ENCODE measurements around the gene NCR2. TPM values are rescaled to one million over a fixed set of nuclear protein-coding genes. Genes with fewer than 3 reads are reported as not detected.

Gene NCR2
- total and polyA plus RNA-seq, 4 donors: not detected

DNA sequence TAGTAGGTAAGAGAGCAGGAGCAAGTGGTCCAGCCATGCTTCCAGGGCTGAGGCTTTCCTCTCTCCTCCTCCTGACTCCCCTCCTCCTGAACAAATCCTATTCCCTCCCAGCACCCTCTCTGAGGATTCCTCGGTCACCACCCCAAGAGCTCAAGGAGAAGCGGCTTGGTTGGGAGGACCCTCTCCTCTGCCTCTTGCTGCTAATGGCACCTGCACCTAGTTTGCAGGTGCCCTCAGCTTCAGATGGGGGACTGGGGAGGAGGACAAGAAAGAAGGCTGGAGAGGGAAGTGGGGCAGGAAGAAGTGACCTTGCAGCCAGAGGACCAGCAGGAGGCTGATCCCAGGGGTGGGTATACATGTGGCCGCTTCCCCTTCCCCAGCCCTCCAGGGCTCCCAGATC is 17.5 kb downstream of the NCR2 start:
- no peak overlapping the region for H3K4me3 ChIP-seq (ENCODE audit: low read depth, low read length)

GRCh38 chr6:41353333-41353732 is 17.9 kb downstream of the NCR2 start:
- Histone ChIP-seq H3K36me3 (ENCODE audit: control insufficient read depth, insufficient read depth, low read length) (no peaks in the 10 kb centered on the region), H3K27ac (ENCODE audit: low read depth, low read length) (no peak overlapping the region)

More for the DNA sequence above, 17.5 kb downstream of the NCR2 start:
- Histone ChIP-seq H3K4me1 (ENCODE audit: control insufficient read depth, insufficient read depth, low read length) (no peaks in the 10 kb centered on the region), H3K9me3 (ENCODE audit: control insufficient read depth, insufficient read depth, low read length) (peaks cover 3% of the 10 kb centered on the region), H3K36me3 (ENCODE audit: control insufficient read depth, insufficient read depth, low read length) (no peaks in the 10 kb centered on the region), H3K27me3 (ENCODE audit: control insufficient read depth, insufficient read depth, low read length) (peaks cover 7% of the 10 kb centered on the region), H3K27ac (ENCODE audit: low read depth, low read length) (no peak overlapping the region)
- WGBS (ENCODE audit: insufficient coverage): 100% methylated on average over 1 of the region's 3 CpGs
- no peak for DNase-seq (ENCODE audit: low read depth in 4 of 6, low spot score in 6 of 6)

GRCh38 chr6:41355952-41356351 is 20.5 kb downstream of the NCR2 start:
- H3K4me1 ChIP-seq (ENCODE audit: control insufficient read depth, insufficient read depth, low read length): no peaks in the 10 kb centered on the region
- no peak for DNase-seq (ENCODE audit: low read depth in 4 of 6, low spot score in 6 of 6)
- H3K36me3 ChIP-seq (ENCODE audit: control insufficient read depth, insufficient read depth, low read length): no peaks in the 10 kb centered on the region
- no peak overlapping the region for H3K27ac ChIP-seq (ENCODE audit: low read depth, low read length)
- peaks cover 4% of the 10 kb centered on the region for H3K27me3 ChIP-seq (ENCODE audit: control insufficient read depth, insufficient read depth, low read length)
- WGBS (ENCODE audit: insufficient coverage): 75% methylated on average over 3 of the region's 4 CpGs
- no peak overlapping the region for H3K4me3 ChIP-seq (ENCODE audit: low read depth, low read length)
- H3K9me3 ChIP-seq (ENCODE audit: control insufficient read depth, insufficient read depth, low read length): peaks cover 4% of the 10 kb centered on the region

More at GRCh38 chr6:41353333-41353732, 17.9 kb downstream of the NCR2 start:
- H3K27me3 ChIP-seq (ENCODE audit: control insufficient read depth, insufficient read depth, low read length): peaks cover 7% of the 10 kb centered on the region
- 59% methylated on average over 2 of the region's 3 CpGs for WGBS (ENCODE audit: insufficient coverage)
- peaks cover 3% of the 10 kb centered on the region for H3K9me3 ChIP-seq (ENCODE audit: control insufficient read depth, insufficient read depth, low read length)
- DNase-seq (ENCODE audit: low read depth in 4 of 6, low spot score in 6 of 6): no peak
- H3K4me1 ChIP-seq (ENCODE audit: control insufficient read depth, insufficient read depth, low read length): no peaks in the 10 kb centered on the region
- no peak overlapping the region for H3K4me3 ChIP-seq (ENCODE audit: low read depth, low read length)

DNA sequence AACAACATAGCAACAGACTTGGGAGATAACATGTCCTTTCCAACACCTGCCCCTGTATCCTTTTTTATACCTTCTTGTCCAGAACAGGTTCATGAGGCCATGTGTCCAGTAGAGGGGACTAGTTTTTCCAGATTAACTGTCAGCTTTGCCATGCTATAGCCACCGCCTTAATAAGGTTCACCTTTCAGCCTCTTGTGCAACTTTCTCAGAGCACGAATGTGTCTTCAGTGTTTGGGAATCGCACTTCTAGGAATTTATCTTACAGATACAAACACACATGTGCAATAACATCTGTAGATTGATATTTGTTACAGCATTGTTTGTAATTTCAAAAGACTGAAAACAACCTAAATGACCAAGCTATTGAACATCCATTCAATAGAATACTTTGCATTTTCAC is 21.4 kb downstream of the NCR2 start:
- Histone ChIP-seq H3K27me3 (ENCODE audit: control insufficient read depth, insufficient read depth, low read length) (peaks cover 4% of the 10 kb centered on the region), H3K4me1 (ENCODE audit: control insufficient read depth, insufficient read depth, low read length) (no peaks in the 10 kb centered on the region)
- no CpG with 5 or more reads among the region's 3 CpGs for WGBS (ENCODE audit: insufficient coverage)

DNA sequence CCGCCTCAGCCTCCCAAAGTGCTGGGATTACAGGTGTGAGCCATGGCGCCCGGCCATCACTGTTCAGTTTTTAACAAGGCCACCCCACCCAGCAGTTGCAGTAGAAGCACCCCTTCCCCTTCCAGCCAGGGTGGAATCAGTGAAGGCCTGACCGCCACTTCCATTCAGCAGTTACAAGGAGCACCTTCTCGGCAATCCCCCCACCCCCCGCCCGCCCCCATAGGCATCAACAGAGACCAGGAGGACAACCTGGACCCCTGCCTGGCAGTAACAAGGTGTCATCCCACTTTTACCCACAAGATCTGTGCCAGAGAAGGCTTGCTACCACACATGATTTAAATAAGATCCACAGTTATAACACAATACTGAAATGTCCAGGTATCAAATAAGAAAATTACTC is 23.1 kb downstream of the NCR2 start:
- no peak for DNase-seq (ENCODE audit: low read depth in 4 of 6, low spot score in 6 of 6)
- peaks cover 2% of the 10 kb centered on the region for H3K27me3 ChIP-seq (ENCODE audit: control insufficient read depth, insufficient read depth, low read length)
- no peaks in the 10 kb centered on the region for H3K36me3 ChIP-seq (ENCODE audit: control insufficient read depth, insufficient read depth, low read length)
- no peak overlapping the region for H3K4me3 ChIP-seq (ENCODE audit: low read depth, low read length)
- 93% methylated on average over 6 of the region's 7 CpGs for WGBS (ENCODE audit: insufficient coverage)
- no peak overlapping the region for H3K27ac ChIP-seq (ENCODE audit: low read depth, low read length)
- peaks cover 6% of the 10 kb centered on the region for H3K9me3 ChIP-seq (ENCODE audit: control insufficient read depth, insufficient read depth, low read length)
- no peaks in the 10 kb centered on the region for H3K4me1 ChIP-seq (ENCODE audit: control insufficient read depth, insufficient read depth, low read length)

More for the DNA sequence above, 21.4 kb downstream of the NCR2 start:
- no peaks in the 10 kb centered on the region for H3K36me3 ChIP-seq (ENCODE audit: control insufficient read depth, insufficient read depth, low read length)
- H3K27ac ChIP-seq (ENCODE audit: low read depth, low read length): no peak overlapping the region
- DNase-seq (ENCODE audit: low read depth in 4 of 6, low spot score in 6 of 6): no peak
- H3K9me3 ChIP-seq (ENCODE audit: control insufficient read depth, insufficient read depth, low read length): peaks cover 6% of the 10 kb centered on the region
- no peak overlapping the region for H3K4me3 ChIP-seq (ENCODE audit: low read depth, low read length)

DNA sequence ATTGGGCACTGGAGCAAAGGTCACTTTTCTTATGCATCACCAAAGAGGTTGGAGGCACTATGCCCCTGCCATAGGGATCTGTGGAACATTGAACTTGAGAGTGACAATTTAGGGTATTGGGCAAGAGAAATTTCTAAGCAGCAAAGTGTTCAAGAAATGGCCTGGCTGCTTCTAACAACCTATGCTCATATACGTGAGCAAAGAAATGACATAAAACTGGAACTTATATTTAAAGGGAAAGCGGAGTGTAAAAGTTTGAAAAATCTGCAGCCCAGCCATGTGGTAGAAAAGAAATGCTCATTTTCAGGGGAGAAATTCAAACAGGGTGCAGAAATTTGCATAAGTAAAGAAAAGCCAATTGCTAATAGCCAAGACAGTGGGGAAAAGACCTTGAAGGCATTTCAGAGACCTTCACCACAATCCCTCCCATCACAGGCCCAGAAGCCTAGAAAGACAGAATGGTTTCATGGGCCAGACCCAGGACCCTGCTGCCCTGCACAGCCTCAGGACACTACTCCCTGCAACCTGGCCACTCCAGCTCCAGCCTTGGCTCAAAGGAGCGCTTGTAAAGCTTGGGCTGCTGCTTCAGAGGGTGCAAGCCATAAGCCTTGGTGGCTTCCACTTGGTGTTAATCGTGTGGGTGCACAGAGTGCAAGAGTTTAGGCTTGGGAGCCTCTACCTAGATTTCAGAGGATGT is 24.4 kb downstream of the NCR2 start:
- no peak for DNase-seq (ENCODE audit: low read depth in 4 of 6, low spot score in 6 of 6)

GRCh38 chr6:41360314-41360685 is 24.9 kb downstream of the NCR2 start:
- Histone ChIP-seq H3K27me3 (ENCODE audit: control insufficient read depth, insufficient read depth, low read length) (peaks cover 5% of the 10 kb centered on the region), H3K4me3 (ENCODE audit: low read depth, low read length) (no peak overlapping the region), H3K36me3 (ENCODE audit: control insufficient read depth, insufficient read depth, low read length) (no peaks in the 10 kb centered on the region), H3K27ac (ENCODE audit: low read depth, low read length) (no peak overlapping the region), H3K4me1 (ENCODE audit: control insufficient read depth, insufficient read depth, low read length) (no peaks in the 10 kb centered on the region), H3K9me3 (ENCODE audit: control insufficient read depth, insufficient read depth, low read length) (peaks cover 6% of the 10 kb centered on the region)
- WGBS (ENCODE audit: insufficient coverage): 79% methylated on average over 2 of the region's 2 CpGs
- DNase-seq (ENCODE audit: low read depth in 4 of 6, low spot score in 6 of 6): no peak

More for the DNA sequence above, 24.4 kb downstream of the NCR2 start:
- no peak overlapping the region for H3K4me3 ChIP-seq (ENCODE audit: low read depth, low read length)
- WGBS (ENCODE audit: insufficient coverage): 64% methylated on average over 3 of the region's 4 CpGs
- no peak overlapping the region for H3K27ac ChIP-seq (ENCODE audit: low read depth, low read length)
- peaks cover 6% of the 10 kb centered on the region for H3K9me3 ChIP-seq (ENCODE audit: control insufficient read depth, insufficient read depth, low read length)
- peaks cover 2% of the 10 kb centered on the region for H3K27me3 ChIP-seq (ENCODE audit: control insufficient read depth, insufficient read depth, low read length)
- no peaks in the 10 kb centered on the region for H3K36me3 ChIP-seq (ENCODE audit: control insufficient read depth, insufficient read depth, low read length)
- no peaks in the 10 kb centered on the region for H3K4me1 ChIP-seq (ENCODE audit: control insufficient read depth, insufficient read depth, low read length)

GRCh38 chr6:41366150-41366549 is 30.7 kb downstream of the NCR2 start:
- Histone ChIP-seq H3K4me3 (ENCODE audit: low read depth, low read length) (no peak overlapping the region), H3K27ac (ENCODE audit: low read depth, low read length) (no peak overlapping the region), H3K36me3 (ENCODE audit: control insufficient read depth, insufficient read depth, low read length) (no peaks in the 10 kb centered on the region), H3K4me1 (ENCODE audit: control insufficient read depth, insufficient read depth, low read length) (peaks cover 8% of the 10 kb centered on the region), H3K27me3 (ENCODE audit: control insufficient read depth, insufficient read depth, low read length) (peaks cover 40% of the 10 kb centered on the region), H3K9me3 (ENCODE audit: control insufficient read depth, insufficient read depth, low read length) (no peaks in the 10 kb centered on the region)
- 88% methylated on average over 5 of the region's 7 CpGs for WGBS (ENCODE audit: insufficient coverage)
- DNase-seq (ENCODE audit: low read depth in 4 of 6, low spot score in 6 of 6): no peak

DNA sequence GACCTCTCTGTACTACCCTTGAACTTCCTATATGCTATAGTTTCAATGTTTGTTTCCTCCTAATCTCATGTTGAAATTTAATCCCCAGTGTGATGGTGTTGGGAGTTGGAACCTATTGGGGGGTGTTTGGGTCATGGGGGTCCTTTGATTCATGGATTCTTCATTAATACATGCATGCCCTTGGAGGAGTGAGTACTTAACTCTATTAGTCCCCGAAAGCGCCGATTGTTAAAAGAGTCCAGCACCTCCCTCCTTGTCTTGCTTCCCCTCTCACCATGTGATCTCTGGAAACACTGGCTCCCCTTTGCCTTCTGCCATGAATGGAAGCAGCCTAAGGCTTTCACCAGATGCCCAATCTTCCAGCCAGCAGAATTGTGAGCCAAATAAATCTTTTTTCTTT is 31.7 kb downstream of the NCR2 start:
- Histone ChIP-seq H3K36me3 (ENCODE audit: control insufficient read depth, insufficient read depth, low read length) (no peaks in the 10 kb centered on the region), H3K4me1 (ENCODE audit: control insufficient read depth, insufficient read depth, low read length) (peaks cover 17% of the 10 kb centered on the region), H3K27ac (ENCODE audit: low read depth, low read length) (no peak overlapping the region), H3K27me3 (ENCODE audit: control insufficient read depth, insufficient read depth, low read length) (peaks cover 49% of the 10 kb centered on the region), H3K9me3 (ENCODE audit: control insufficient read depth, insufficient read depth, low read length) (no peaks in the 10 kb centered on the region), H3K4me3 (ENCODE audit: low read depth, low read length) (no peak overlapping the region)
- DNase-seq (ENCODE audit: low read depth in 4 of 6, low spot score in 6 of 6): no peak
- WGBS (ENCODE audit: insufficient coverage): 57% methylated on average over 3 of the region's 3 CpGs

- 0% methylated on average over 2 of the region's 2 CpGs for WGBS (ENCODE audit: insufficient coverage)
- H3K36me3 ChIP-seq (ENCODE audit: control insufficient read depth, insufficient read depth, low read length): no peaks in the 10 kb centered on the region
- no peaks in the 10 kb centered on the region for H3K9me3 ChIP-seq (ENCODE audit: control insufficient read depth, insufficient read depth, low read length)
- H3K4me3 ChIP-seq (ENCODE audit: low read depth, low read length): no peak overlapping the region
- H3K4me1 ChIP-seq (ENCODE audit: control insufficient read depth, insufficient read depth, low read length): peaks cover 23% of the 10 kb centered on the region
- H3K27ac ChIP-seq (ENCODE audit: low read depth, low read length): no peak overlapping the region
- H3K27me3 ChIP-seq (ENCODE audit: control insufficient read depth, insufficient read depth, low read length): peaks cover 55% of the 10 kb centered on the region
- DNase-seq (ENCODE audit: low read depth in 4 of 6, low spot score in 6 of 6): peak in 5 of 6 donors; percentile 44 to 93 (median 59)
Observed at GRCh38 chr6:41367700-41368099, 32.3 kb downstream of the NCR2 start.

All from spinal cord (tissue), 10 donors.